HG03558 (cell line): Measurements from ENCODE around the gene ST7L.

Experiments
- ATAC-seq: cut with Tn5 transposase; IDR thresholded peaks from one replicate; pipeline ENCODE4 v1.9.1; 2021; ENCODE audit warnings: moderate number of reproducible peaks; ENCODE audit not compliant: unreplicated experiment; ENCODE audit errors: extremely low read depth

ST7L gene

GRCh38 chr1:112520166-112520565 is 98.8 kb downstream of the ST7L start:
- no peak for ATAC-seq

GRCh38 chr1:112518186-112518585 is 100.8 kb downstream of the ST7L start:
- no peak for ATAC-seq

DNA sequence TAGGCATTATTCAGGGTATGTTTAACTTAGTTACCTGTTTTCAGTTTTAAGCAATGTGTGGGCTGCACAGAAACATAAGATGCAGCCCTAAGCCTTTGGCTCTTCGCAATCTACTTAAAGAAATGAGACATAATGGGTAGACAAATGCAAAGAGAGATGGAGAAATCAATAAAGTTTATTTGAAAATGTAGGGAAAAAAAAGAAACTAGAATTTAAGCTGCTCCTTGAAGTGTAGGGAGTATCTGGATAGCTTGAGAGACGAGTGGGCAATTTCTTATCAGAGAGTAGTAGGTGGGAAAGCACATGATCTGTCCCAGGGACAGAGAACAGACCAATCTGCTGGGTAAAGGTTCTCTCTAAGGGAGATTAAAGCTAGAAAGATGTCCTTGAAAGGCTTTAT is 101.3 kb downstream of the ST7L start:
- no peak for ATAC-seq

DNA sequence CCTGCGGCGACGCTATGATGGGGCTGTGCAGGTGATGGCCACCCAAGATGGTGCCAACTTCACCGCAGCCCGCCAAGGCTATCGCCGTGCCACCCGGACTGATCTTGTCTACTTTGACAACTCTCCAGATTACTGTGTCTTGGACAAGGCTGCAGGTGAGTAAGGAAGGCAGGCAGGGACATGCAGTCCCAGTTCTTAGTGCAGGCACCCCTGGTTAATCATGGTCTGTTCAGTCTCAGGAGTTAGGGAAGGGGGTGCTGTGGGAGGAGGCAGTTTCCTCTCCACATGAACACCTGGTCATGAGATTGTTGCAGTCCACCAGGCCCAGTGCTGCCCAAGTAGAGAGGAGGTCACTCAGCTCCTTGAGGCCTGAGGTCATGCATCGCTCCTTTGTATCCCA is 101.7 kb downstream of the ST7L start:
- no peak for ATAC-seq

GRCh38 chr1:112516141-112516540 is 102.8 kb downstream of the ST7L start:
- ATAC-seq: no peak

GRCh38 chr1:112515311-112516009 is 103.5 kb downstream of the ST7L start:
- ATAC-seq: no peak

DNA sequence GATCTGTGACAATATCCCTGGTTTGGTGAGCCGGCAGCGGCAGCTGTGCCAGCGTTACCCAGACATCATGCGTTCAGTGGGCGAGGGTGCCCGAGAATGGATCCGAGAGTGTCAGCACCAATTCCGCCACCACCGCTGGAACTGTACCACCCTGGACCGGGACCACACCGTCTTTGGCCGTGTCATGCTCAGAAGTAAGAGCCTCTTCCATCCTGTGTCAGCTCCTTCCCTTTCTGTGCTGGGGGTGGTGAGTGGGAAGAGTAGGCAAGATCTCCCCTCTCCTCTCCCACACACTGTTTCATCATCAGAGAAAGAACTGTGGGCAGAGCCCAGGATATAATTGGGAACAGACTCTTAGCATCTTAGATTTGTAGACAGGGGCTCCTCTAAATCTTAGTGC is 104.0 kb downstream of the ST7L start:
- no peak for ATAC-seq

DNA sequence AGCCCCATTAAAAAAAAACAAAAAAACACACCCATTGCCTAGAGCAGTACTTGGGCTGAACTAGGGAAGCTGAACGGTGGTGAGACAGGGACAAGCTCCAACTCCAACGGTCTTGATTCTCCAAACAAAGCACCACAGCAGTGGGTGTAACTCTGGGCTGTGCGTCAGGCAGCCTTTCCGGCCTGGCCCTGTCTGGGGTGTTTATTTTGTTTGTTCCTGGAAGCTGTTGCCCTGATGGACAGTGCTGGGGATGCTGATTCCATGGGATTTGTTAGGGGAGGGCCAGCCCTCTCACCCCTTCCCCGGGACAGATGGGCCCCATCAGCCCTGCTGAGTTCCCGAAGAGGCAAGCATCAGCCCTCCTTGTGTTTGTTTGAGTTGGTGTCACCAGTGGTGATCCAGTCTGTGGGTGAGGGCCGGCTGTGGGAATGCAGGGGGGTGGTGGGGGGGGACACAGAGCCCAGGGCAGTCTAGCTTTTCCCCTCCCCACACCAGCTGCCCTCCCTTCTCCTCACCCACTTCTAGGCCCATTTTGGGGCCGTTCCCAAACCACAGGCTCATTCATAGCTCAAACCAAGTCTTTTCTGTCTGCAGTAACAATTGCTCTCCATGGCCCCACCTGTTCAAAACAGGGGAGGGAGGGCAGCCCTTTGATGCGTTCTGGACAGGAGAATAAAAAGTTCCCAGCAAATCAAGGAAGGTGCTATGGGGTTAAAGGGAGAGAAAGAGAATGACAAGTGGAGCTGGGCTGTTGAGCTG is 105.7 kb downstream of the ST7L start:
- ATAC-seq: no peak

GRCh38 chr1:112511897-112512296 is 107.0 kb downstream of the ST7L start:
- ATAC-seq: no peak

DNA sequence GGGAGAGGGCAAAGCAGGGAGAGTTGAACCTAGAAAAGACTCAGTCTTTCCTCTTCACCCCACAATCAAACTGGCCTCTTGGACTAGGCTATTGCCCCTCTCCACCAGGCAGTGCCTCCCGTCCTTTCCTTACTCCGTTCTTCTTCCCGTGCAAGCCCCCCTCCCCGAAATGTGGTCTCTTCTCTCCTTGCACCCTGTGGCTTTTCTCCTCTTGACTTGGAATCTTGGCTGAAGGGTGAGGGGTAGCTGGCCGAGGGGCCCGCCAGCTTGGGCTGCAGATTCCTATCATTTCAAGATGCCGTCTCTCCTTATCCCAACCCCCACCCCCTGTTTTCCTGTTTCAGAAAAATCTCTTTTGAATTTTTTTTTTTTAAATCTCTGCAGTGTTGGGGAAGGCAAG is 108.6 kb downstream of the ST7L start:
- ATAC-seq: no peak

DNA sequence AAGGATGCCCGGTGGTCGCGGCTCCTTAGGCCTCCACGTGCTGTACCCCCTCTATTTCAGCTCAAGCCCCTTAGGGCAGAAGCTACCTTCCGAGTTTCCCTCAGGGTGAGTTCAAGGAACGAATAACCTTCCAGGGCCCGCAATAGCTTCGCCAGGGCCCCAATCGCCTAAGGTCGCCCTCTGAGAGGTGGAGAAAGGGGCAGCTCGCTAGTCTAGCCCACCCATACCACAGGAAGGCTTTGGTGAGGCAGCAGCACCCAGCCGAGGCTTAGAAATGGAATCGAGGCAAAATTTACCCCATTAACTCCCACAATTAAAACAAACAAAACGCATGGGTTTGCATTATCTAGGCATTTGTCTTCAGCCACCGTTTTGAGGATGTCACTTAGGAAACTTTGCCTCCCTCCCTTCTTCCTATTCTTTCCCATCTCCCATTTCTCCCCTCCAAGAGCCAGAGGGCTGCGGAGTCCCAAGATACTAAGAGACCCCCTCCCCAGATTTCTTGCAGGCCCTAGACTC is 109.2 kb downstream of the ST7L start:
- no peak for ATAC-seq

GRCh38 chr1:112509005-112509659 is 109.8 kb downstream of the ST7L start:
- ATAC-seq: no peak

DNA sequence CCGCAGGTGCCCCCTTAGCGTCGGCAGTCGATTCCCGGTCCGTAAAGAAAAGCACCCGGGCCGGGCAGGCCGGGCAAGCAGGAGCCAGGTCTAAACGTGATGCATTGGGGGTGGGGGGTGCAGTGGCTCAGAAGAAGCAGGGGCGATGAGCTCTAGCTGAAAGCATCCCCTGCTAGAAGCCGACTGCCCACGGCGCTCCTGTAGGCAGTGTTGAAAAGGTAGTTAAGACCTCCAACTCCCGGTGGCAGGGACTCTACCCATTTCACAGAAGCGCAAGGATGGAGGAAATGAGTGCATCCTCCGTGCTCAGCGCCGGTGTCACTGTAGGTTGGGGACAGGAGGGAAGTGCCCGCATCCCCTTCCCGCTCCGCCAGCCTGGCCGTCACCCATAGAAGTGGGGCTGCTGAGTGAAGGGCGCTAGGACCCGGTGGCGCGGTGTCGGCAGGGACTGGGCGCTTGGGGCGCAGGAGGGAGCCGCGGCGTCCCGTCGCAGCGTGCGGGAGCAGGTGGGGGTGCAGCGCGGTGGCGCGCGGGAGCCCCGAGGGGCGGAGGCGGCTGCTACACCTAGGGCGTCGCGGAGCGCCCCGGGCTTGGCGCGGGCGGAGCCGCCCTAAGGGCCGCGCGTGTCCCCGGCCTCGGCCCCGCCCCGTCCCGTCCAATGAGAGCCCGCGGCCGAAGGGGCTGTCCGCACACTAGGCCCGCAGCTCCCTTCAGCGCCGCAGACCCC is 110.5 kb downstream of the ST7L start, which contains the start of gene WNT2B:
WNT2B (plus strand) TSS at position 688 of the 727 bp plus-strand sequence. CDS start 298 bp downstream, outside the sequence.
- no peak for ATAC-seq

DNA sequence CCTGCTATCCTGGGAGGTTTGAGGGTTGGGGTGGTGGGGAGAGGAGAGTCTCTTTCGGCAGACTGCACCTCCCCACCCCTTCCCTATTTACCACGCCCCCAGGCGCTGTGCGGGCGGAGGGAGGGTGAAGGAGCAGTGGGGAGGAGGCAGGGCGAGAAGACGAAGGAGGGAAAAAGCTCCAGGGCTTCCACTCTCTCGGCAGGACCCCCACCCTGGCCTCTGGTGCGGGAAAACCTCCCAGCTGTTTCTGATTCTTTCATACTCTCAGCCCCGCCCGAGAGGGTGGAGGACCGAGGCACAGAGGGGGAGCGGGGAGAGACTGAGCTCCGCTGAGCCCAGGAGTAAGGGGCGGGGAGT is 111.0 kb downstream of the ST7L start:
- ATAC-seq: no peak

DNA sequence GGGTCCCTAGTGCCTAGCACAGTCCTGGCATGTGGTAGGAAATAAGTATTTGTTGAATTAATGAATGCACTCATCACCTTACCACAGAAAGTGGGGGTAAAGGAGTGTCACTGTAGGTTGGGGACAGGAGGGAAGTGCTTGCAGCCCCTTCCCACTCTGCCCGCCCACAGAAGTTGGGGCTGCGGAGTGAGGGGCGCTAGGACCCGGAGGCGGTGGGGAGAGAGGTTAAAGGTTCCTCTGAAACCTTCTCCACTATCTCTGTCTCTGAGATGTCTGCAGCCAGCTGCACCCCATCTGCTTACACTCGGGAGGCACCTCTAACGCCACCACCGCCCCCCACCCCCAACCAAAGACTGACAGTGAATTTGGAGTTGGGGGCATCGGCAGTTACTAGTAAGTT is 111.6 kb downstream of the ST7L start:
- no peak for ATAC-seq

DNA sequence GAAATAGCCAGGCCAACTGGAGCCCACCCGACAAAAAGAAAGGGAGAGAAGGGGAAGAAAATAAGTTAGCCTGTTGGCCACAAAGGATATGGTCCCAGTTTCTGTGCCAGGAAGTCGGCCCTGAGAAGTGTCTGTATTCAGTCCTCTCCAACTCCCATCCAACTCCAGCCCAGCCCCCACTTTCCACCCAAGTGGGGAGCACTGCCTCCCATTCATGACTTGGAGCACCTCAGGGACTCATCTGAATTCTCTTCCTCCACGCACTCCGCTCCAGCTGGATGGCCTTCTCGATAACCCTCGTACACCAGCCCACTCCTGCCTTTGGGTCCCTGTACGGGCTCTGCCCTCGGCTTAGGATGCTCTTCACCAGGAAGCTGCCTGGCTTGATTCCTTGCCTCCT is 112.2 kb downstream of the ST7L start:
- no peak for ATAC-seq

DNA sequence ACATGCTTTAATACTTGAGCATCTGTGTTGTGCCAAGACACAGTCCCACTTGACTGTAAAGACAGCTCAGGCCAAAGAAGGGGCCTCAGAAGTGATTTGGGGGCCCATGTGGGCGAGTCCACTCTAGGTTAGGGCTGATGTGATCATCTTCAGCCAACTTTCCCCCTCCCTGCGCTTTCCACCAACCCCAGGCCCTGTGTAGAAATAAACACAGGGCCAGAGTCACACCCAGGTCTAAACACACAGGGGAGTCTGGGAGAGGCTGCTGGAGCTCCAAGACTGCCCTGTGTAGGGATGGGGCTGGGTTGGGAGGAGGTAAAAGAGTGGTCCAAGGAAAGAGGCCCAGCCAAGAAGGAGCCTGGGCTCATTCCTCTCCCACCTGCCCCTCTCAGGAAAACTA is 112.6 kb downstream of the ST7L start:
- no peak for ATAC-seq

GRCh38 chr1:112505878-112506277 is 113.1 kb downstream of the ST7L start:
- no peak for ATAC-seq

GRCh38 chr1:112505400-112505785 is 113.5 kb downstream of the ST7L start:
- no peak for ATAC-seq

GRCh38 chr1:112504661-112505399 is 114.1 kb downstream of the ST7L start:
- ATAC-seq: no peak
